ENCODE results near the gene CFAP70. TPM values are rescaled to one million over a fixed set of nuclear protein-coding genes. Genes with fewer than 3 reads are reported as not detected.

Gene CFAP70
- total RNA-seq: 5.2 to 5.7 TPM (median 5.7 TPM) in 3 replicates

DNA sequence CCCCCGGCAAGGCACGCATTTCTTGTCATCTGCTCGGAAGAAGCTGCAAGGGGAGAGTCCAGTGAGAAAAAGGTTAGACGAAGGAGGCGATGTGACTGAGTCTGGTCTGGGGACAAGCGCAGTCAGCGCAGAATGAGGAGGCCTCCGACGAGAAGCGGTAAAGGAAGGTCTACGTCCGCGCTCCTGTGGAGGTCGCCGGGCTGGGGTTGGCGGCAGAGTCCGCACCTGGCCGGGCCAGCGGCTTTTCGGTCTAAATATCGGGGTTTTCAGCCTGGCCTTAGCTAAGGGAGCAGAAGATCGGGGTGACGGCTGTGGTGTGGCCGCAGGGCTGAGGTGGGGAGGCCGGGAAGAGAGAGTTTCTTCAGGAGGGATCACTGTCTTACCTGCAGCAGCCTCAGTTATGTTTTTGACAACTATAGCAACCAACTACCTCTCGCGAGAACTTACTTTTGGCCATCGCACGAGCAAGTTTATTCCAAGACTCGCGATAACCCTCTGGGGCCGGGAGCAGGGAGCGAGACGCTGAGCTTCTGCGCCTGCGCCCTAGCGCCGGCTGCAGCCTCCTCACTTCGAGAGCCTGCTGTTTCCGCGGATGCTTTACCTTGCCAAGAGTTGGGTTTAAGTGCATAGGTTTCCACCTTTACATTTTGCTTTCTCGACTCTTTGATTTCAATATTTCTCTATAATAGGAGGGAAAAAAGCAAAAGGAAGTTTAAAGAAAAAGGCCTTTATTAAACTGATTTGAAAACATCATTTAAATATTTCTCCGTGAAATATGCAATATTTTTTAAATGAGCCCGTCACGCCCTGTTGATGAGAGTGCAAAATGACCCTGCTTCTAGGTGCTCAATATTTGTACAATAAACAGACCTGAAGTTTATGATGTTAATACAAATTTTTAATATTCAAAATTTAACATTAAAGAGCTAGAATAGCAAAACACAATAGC is at the start of gene CFAP70:
TSS of gene CFAP70 (minus strand) at position 534 of the 949 bp plus-strand sequence. CDS start 4,068 bp downstream, outside the sequence.
- peaks cover 13% of the 10 kb centered on the region for H3K36me3 Mint-ChIP-seq
- peak within 1 kb of the TSS; percentile 99 for H3K4me3 Mint-ChIP-seq
- peaks cover 26% of the 10 kb centered on the region for H3K27me3 Mint-ChIP-seq (ENCODE audit: low read depth)
- H3K4me1 Mint-ChIP-seq: peaks cover 12% of the 10 kb centered on the region
- DNase-seq (ENCODE audit: low spot score in 2 of 2, unreplicated experiment in 2 of 2): peak; percentile 88 to 93
- H3K9me3 Mint-ChIP-seq: peaks cover 17% of the 10 kb centered on the region
- peak within 1 kb of the TSS; percentile 99 for H3K27ac Mint-ChIP-seq
- TF ChIP-seq, protein P1, sequence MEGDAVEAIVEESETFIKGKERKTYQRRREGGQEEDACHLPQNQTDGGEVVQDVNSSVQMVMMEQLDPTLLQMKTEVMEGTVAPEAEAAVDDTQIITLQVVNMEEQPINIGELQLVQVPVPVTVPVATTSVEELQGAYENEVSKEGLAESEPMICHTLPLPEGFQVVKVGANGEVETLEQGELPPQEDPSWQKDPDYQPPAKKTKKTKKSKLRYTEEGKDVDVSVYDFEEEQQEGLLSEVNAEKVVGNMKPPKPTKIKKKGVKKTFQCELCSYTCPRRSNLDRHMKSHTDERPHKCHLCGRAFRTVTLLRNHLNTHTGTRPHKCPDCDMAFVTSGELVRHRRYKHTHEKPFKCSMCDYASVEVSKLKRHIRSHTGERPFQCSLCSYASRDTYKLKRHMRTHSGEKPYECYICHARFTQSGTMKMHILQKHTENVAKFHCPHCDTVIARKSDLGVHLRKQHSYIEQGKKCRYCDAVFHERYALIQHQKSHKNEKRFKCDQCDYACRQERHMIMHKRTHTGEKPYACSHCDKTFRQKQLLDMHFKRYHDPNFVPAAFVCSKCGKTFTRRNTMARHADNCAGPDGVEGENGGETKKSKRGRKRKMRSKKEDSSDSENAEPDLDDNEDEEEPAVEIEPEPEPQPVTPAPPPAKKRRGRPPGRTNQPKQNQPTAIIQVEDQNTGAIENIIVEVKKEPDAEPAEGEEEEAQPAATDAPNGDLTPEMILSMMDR (IDR thresholded peaks at IDR 0.05; ENCODE audit: unreplicated experiment): no peak

DNA sequence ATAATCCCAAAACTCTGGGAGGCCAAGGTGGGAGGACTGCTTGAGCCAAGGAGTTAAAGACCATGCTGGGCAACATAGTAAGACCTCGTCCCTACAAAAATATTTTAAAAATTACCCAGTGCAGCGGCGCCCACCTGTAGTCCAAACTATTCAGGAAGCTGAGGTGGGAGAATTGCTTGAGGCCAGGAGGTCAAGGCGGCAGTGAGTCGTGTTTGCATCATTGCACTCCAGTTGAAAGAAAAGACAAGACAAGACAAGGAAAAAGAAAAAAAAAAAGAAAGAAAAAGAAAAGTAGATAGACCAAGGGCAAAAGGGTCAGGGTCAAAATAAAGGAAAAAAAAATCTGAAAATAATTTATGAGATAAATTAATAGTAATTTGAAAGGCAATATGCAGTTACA is 49.4 kb upstream of the CFAP70 start:
- Mint-ChIP-seq H3K4me3 (no peak overlapping the region), H3K27me3 (ENCODE audit: low read depth) (no peaks in the 10 kb centered on the region), H3K27ac (no peak overlapping the region), H3K36me3 (peaks cover 1% of the 10 kb centered on the region), H3K4me1 (peaks cover 10% of the 10 kb centered on the region), H3K9me3 (no peaks in the 10 kb centered on the region)
- TF ChIP-seq, protein P1 (IDR thresholded peaks at IDR 0.05; ENCODE audit: unreplicated experiment): no peak
- no peak for DNase-seq (ENCODE audit: low spot score in 2 of 2, unreplicated experiment in 2 of 2)

DNA sequence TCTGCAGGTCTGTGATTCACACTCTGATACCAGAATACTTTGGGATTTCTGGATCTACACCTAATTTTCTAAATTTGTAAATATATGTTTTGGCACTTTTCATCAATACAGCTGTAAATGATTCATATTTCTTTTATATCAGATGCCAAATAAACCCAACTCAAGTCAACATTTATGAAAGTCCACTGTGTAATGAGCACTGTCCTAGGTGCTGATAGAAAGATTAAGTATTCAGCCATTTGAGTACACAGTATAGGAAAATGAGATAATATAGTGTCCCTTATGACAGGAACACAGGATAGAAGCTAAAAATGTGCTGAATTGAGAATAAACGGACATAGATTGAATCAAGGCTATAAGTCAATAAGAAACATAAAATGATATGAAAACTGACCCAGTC is 48.8 kb upstream of the CFAP70 start:
- Mint-ChIP-seq H3K4me3 (no peak overlapping the region), H3K27ac (no peak overlapping the region), H3K4me1 (peaks cover 4% of the 10 kb centered on the region), H3K27me3 (ENCODE audit: low read depth) (no peaks in the 10 kb centered on the region), H3K9me3 (no peaks in the 10 kb centered on the region), H3K36me3 (peaks cover 3% of the 10 kb centered on the region)
- no peak for DNase-seq (ENCODE audit: low spot score in 2 of 2, unreplicated experiment in 2 of 2)
- TF ChIP-seq, protein P1 (IDR thresholded peaks at IDR 0.05; ENCODE audit: unreplicated experiment): no peak

DNA sequence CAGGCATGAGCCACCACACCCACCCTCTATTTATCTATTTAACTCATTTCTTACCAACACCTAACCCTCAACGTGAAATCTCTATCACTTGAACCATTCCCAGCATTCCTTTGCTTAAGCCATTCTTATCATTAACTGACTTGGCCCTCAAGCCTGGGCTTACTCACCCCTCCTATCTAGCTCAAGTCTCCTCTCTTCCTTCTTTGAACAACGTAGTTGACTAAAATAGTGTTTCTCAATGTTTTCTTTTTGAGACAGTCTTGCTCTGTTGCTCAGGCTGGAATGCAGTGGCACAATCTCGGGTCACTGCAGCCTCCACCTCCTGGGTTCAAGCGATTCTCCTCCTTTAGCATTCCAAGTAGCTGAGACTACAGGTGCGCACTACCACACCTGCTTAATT is 48.2 kb upstream of the CFAP70 start:
- peaks cover 3% of the 10 kb centered on the region for H3K36me3 Mint-ChIP-seq
- H3K4me3 Mint-ChIP-seq: no peak overlapping the region
- TF ChIP-seq, protein P1 (IDR thresholded peaks at IDR 0.05; ENCODE audit: unreplicated experiment): no peak
- no peak for DNase-seq (ENCODE audit: low spot score in 2 of 2, unreplicated experiment in 2 of 2)
- peaks cover 2% of the 10 kb centered on the region for H3K4me1 Mint-ChIP-seq
- no peak overlapping the region for H3K27ac Mint-ChIP-seq
- H3K27me3 Mint-ChIP-seq (ENCODE audit: low read depth): no peaks in the 10 kb centered on the region
- H3K9me3 Mint-ChIP-seq: no peaks in the 10 kb centered on the region

DNA sequence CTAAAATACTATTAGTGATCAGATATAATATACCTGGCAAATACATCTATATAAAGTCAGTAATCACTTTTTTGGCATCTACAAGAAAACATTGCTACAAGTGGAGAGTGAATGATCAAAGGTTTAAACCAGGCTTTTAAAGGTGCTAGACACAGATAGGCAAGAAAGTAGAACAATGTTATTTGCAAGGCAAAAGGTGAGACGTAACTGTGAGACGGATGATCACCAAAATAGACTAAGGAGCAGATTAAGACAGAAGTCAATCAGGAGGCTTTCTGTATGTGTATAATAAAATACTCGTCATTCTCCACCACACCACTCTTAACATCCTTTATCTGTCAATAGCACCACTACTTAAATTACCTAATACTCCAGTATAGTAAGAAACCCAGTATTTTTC is 46.9 kb upstream of the CFAP70 start:
- Mint-ChIP-seq H3K27me3 (ENCODE audit: low read depth) (no peaks in the 10 kb centered on the region), H3K27ac (no peak overlapping the region), H3K4me1 (no peaks in the 10 kb centered on the region), H3K36me3 (peaks cover 3% of the 10 kb centered on the region), H3K9me3 (no peaks in the 10 kb centered on the region), H3K4me3 (no peak overlapping the region)
- TF ChIP-seq, protein P1 (IDR thresholded peaks at IDR 0.05; ENCODE audit: unreplicated experiment): no peak
- no peak for DNase-seq (ENCODE audit: low spot score in 2 of 2, unreplicated experiment in 2 of 2)

All from mesothelial cell of epicardium (in vitro differentiated cells).